K562 (cell line): ENCODE data around the gene SLC30A3. TPM values are rescaled to one million over a fixed set of nuclear protein-coding genes. Genes with fewer than 3 reads are reported as not detected.
A peak's percentile ranks its signal among the peaks of the same experiment; 100 is the strongest.

Experiments
- BACH1 ChIP-seq: fragments of 200-800 bp; sonication (Bioruptor generic); IDR thresholded peaks from 2 replicates; pipeline ENCODE4 v1.6.1; 2016; ENCODE audit warnings: missing genetic modification characterization, missing compliant biosample characterization
- BHLHE40 ChIP-seq: IDR thresholded peaks from 2 replicates; pipeline ENCODE4 v1.6.1; 2011; ENCODE audit warnings: low read length, improper control_type of control experiment
- CXXC5 ChIP-seq: fragments of 250-450 bp; sonication (Bioruptor Pico); IDR thresholded peaks from 2 replicates; pipeline ENCODE4 v1.8.0; 2022; ENCODE audit warnings: inconsistent platforms, mild to moderate bottlenecking, moderate library complexity
- DPF2 ChIP-seq: fragments of 450-650 bp; IDR thresholded peaks from 2 replicates; pipeline ENCODE4 v1.6.1; 2016
- ELF1 ChIP-seq: fragments of 200-800 bp; sonication (Bioruptor generic); IDR thresholded peaks from 2 replicates; pipeline ENCODE4 v1.6.1; 2016; ENCODE audit warnings: missing genetic modification characterization, missing compliant biosample characterization
- HSF4 ChIP-seq: fragments of 250-450 bp; sonication (Bioruptor Pico); IDR thresholded peaks from 2 replicates; pipeline ENCODE4 v2.1.2; 2022; ENCODE audit warnings: mild to moderate bottlenecking, moderate library complexity, borderline replicate concordance
- JUND ChIP-seq, 2 experiments: IDR thresholded peaks; 2 replicates in 1 of 2; 3 replicates in 1 of 2; pipeline ENCODE4 v1.6.1; 2011; ENCODE audit warnings: borderline replicate concordance in 2 of 2, low read depth in 2 of 2, low read length in 2 of 2, improper control_type of control experiment in 1 of 2, missing biosample characterization in 1 of 2, missing genetic modification characterization in 1 of 2, missing genetic modification reagents in 1 of 2
- KAT7 ChIP-seq: sonication (generic); formaldehyde crosslinking; IDR thresholded peaks from 2 replicates; pipeline ENCODE4 v1.8.0; 2022; ENCODE audit warnings: missing genetic modification reagents, mild to moderate bottlenecking, borderline replicate concordance
- REST ChIP-seq, 2 experiments: fragments of 450-650 bp; formaldehyde crosslinking in 1 of 2; IDR thresholded peaks; 2 replicates each; pipeline versions ENCODE4 v1.4.0 to v1.6.1; 2014 to 2020; ENCODE audit warnings: mild to moderate bottlenecking in 2 of 2, borderline replicate concordance in 1 of 2, low read depth in 1 of 2
- XRCC3 ChIP-seq: fragments of 450-650 bp; IDR thresholded peaks from 2 replicates; pipeline ENCODE4 v1.6.1; 2017; ENCODE audit warnings: mild to moderate bottlenecking, moderate library complexity
- ZBTB8A ChIP-seq: fragments of 450-650 bp; IDR thresholded peaks from 2 replicates; pipeline ENCODE4 v1.6.1; 2018; ENCODE audit warnings: mild to moderate bottlenecking, moderate library complexity; ENCODE audit not compliant: partially characterized antibody
- ZNF280A ChIP-seq: fragments of 450-650 bp; IDR thresholded peaks from 2 replicates; pipeline ENCODE4 v1.6.1; 2018; ENCODE audit warnings: mild to moderate bottlenecking, low read depth; ENCODE audit not compliant: partially characterized antibody
- polyA plus RNA-seq, 8 experiments: library from polyadenylated mRNA; depleted of rRNA in 4 of 8; stranded (reverse) in 5 of 8; unstranded in 3 of 8; fragments of >200 nt; fragmentation: Nextera tagmentation in 2 of 8; fragmentation: Illumina TruSeq in 1 of 8; extraction: Ambion mirVana in 2 of 8; extraction: Trizol in 1 of 8; gene quantifications; 2 replicates each; pipeline versions ENCODE4 v1.2.1 to v1.2.3, GENCODE V29; 2011 to 2014; ENCODE audit warnings: inconsistent platforms in 1 of 8, missing spikeins in 1 of 8
- total RNA-seq, 7 experiments: library from RNA; depleted of rRNA in 6 of 7; stranded (reverse); fragments of >200 nt in 6 of 7; fragmentation: Illumina TruSeq in 2 of 7; extraction: Trizol in 2 of 7; gene quantifications; 2 replicates each; pipeline versions ENCODE4 v1.2.1 to v1.2.3, GENCODE V29; 2011 to 2021; ENCODE audit warnings: low replicate concordance in 1 of 7
- TF ChIP-seq, protein P1 (sequence below), 2 experiments: IDR thresholded peaks; 2 replicates each; pipeline ENCODE4 v1.6.1; 2012; ENCODE audit warnings: improper control_type of control experiment in 2 of 2, low read depth in 2 of 2, low read length in 2 of 2, borderline replicate concordance in 1 of 2

SLC30A3 gene
- total and polyA plus RNA-seq, 9 of the 15 experiments (the other 6 are each of a cell fraction or from before 2014, with no cell fraction given) = 0.03 to 2.7 (median 0.89) TPM; not detected in 1

- TF ChIP-seq JUND (IDR thresholded peaks at IDR 0.05; ENCODE audit: borderline replicate concordance, low read depth, low read length) = peak; percentile 31; the same call in 1 of the 2 replicates
- TF ChIP-seq JUND (tag; IDR thresholded peaks at IDR 0.05; ENCODE audit: borderline replicate concordance, low read depth, low read length) = no peak; the same call in 2 of the 3 replicates
- TF ChIP-seq ZNF280A = no peak
- TF ChIP-seq KAT7 (CRISPR knock-in tag) = no peak
- no peak for TF ChIP-seq BACH1 (tag)
- no peak for TF ChIP-seq ZBTB8A
- TF ChIP-seq, protein P1, sequence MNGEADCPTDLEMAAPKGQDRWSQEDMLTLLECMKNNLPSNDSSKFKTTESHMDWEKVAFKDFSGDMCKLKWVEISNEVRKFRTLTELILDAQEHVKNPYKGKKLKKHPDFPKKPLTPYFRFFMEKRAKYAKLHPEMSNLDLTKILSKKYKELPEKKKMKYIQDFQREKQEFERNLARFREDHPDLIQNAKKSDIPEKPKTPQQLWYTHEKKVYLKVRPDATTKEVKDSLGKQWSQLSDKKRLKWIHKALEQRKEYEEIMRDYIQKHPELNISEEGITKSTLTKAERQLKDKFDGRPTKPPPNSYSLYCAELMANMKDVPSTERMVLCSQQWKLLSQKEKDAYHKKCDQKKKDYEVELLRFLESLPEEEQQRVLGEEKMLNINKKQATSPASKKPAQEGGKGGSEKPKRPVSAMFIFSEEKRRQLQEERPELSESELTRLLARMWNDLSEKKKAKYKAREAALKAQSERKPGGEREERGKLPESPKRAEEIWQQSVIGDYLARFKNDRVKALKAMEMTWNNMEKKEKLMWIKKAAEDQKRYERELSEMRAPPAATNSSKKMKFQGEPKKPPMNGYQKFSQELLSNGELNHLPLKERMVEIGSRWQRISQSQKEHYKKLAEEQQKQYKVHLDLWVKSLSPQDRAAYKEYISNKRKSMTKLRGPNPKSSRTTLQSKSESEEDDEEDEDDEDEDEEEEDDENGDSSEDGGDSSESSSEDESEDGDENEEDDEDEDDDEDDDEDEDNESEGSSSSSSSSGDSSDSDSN (IDR thresholded peaks at IDR 0.05; ENCODE audit: borderline replicate concordance in 1 of 2, low read depth in 2 of 2, low read length in 2 of 2) = peak in 1 of 2 experiments; percentile 52; a peak in 1 of 4 replicates
- TF ChIP-seq REST (IDR thresholded peaks at IDR 0.05; ENCODE audit: borderline replicate concordance) = no peak
- no peak for TF ChIP-seq REST (CRISPR knock-in tag; IDR thresholded peaks at IDR 0.05; ENCODE audit: low read depth)
- peak; percentile 30; the same call in 1 of the 2 replicates for TF ChIP-seq CXXC5 (CRISPR knock-in tag)
- no peak for TF ChIP-seq XRCC3
- TF ChIP-seq BHLHE40 = 0 out of 2 replicates have a peak, but pooled peaks have one; percentile 16
- no peak for TF ChIP-seq HSF4 (CRISPR knock-in tag)
- 0 out of 2 replicates have a peak, but pooled peaks have one; percentile 65 for TF ChIP-seq DPF2
- peak; percentile 36; the same call in 1 of the 2 replicates for TF ChIP-seq ELF1 (tag)
These were observed 8.9 kb upstream of the SLC30A3 start (continued) for GRCh38 chr2:27271631-27272340.
